K562 (cell line): ENCODE results near the gene STT3B. TPM values are rescaled to one million over a fixed set of nuclear protein-coding genes. Genes with fewer than 3 reads are reported as not detected.

Experiments used
- BCOR ChIP-seq: fragments of 450-650 bp; IDR thresholded peaks from 2 replicates; pipeline ENCODE4 v1.6.1; 2016
- PHF20 ChIP-seq: fragments of 450-650 bp; IDR thresholded peaks from 2 replicates; pipeline ENCODE4 v1.6.1; 2018; ENCODE audit not compliant: partially characterized antibody
- PTRF ChIP-seq: fragments of 450-650 bp; IDR thresholded peaks from 2 replicates; pipeline ENCODE4 v1.6.1; 2016; ENCODE audit warnings: mild to moderate bottlenecking, missing genetic modification characterization, missing compliant biosample characterization
- ZNF584 ChIP-seq: fragments of 200-800 bp; sonication (Bioruptor generic); IDR thresholded peaks from 2 replicates; pipeline ENCODE4 v1.6.1; 2016; ENCODE audit warnings: low read depth, mild to moderate bottlenecking, missing genetic modification characterization, missing compliant biosample characterization
- ZNF79 ChIP-seq: fragments of 250-450 bp; sonication (Bioruptor Pico); IDR thresholded peaks from 2 replicates; pipeline ENCODE4 v1.4.0; 2020; ENCODE audit warnings: low read depth, mild to moderate bottlenecking, moderate library complexity
- polyA plus RNA-seq, 8 experiments: library from polyadenylated mRNA; depleted of rRNA in 4 of 8; stranded (reverse) in 5 of 8; unstranded in 3 of 8; fragments of >200 nt; fragmentation: Nextera tagmentation in 2 of 8; fragmentation: Illumina TruSeq in 1 of 8; extraction: Ambion mirVana in 2 of 8; extraction: Trizol in 1 of 8; gene quantifications; 2 replicates each; pipeline versions ENCODE4 v1.2.1 to v1.2.3, GENCODE V29; 2011 to 2014; ENCODE audit warnings: inconsistent platforms in 1 of 8, missing spikeins in 1 of 8
- total RNA-seq, 7 experiments: library from RNA; depleted of rRNA in 6 of 7; stranded (reverse); fragments of >200 nt in 6 of 7; fragmentation: Illumina TruSeq in 2 of 7; extraction: Trizol in 2 of 7; gene quantifications; 2 replicates each; pipeline versions ENCODE4 v1.2.1 to v1.2.3, GENCODE V29; 2011 to 2021; ENCODE audit warnings: low replicate concordance in 1 of 7
- TF ChIP-seq, protein P1 (sequence below), 2 experiments: fragments of 450-650 bp; IDR thresholded peaks; 2 replicates each; pipeline ENCODE4 v1.6.1; 2018; ENCODE audit warnings: mild to moderate bottlenecking in 2 of 2, low read depth in 1 of 2; ENCODE audit not compliant: partially characterized antibody in 2 of 2
- TF ChIP-seq, protein P2 (sequence below): sonication (generic); formaldehyde crosslinking; IDR thresholded peaks from 2 replicates; pipeline ENCODE4 v1.8.1; 2023; ENCODE audit warnings: mild to moderate bottlenecking, missing genetic modification reagents
- TF ChIP-seq, protein P3 (sequence below), 2 experiments: fragments of 450-650 bp; formaldehyde crosslinking in 1 of 2; IDR thresholded peaks; 2 replicates each; pipeline versions ENCODE4 v1.4.0 to v1.6.1; 2014 to 2020; ENCODE audit warnings: mild to moderate bottlenecking in 2 of 2, borderline replicate concordance in 1 of 2, low read depth in 1 of 2
- TF ChIP-seq, protein P4 (sequence below): fragments of 450-650 bp; formaldehyde crosslinking; IDR thresholded peaks from 2 replicates; pipeline ENCODE4 v1.4.0; 2022; ENCODE audit warnings: missing genetic modification characterization

The STT3B gene
- total and polyA plus RNA-seq, 9 of the 15 experiments (the other 6 are each of a cell fraction or from before 2014, with no cell fraction given): 22.4 to 147 (median 100) TPM

DNA sequence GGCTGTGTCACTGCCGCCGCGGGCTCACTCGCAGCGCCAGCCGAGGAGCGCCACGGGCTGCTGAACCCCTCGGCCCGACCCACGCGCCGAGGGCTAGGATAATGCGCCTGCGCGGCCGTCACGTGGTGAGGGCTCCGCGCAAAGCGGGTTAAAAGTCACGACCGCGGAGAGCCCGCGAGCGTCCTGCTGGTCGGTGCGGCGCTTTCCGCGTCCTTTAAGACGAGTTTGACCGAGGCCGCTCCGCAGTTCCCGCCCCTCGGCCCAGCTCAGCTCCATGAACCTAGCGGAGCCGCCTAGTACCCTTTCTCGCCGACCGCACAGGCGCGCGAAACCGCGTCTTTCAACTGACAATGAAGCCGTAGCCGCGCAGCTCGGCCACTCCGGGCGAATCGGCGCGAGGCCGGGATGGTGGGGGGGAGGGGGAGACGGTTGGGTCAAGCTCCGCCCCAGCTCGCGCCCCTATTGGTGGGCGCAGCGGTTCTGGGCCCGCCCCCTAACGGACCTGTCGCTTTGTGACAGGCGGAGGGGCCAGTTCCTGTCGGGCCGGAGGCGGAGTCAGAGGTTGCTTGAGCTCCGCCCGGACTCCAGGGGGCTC lies 636 bp upstream of the STT3B start (continued):
- TF ChIP-seq, protein P1, sequence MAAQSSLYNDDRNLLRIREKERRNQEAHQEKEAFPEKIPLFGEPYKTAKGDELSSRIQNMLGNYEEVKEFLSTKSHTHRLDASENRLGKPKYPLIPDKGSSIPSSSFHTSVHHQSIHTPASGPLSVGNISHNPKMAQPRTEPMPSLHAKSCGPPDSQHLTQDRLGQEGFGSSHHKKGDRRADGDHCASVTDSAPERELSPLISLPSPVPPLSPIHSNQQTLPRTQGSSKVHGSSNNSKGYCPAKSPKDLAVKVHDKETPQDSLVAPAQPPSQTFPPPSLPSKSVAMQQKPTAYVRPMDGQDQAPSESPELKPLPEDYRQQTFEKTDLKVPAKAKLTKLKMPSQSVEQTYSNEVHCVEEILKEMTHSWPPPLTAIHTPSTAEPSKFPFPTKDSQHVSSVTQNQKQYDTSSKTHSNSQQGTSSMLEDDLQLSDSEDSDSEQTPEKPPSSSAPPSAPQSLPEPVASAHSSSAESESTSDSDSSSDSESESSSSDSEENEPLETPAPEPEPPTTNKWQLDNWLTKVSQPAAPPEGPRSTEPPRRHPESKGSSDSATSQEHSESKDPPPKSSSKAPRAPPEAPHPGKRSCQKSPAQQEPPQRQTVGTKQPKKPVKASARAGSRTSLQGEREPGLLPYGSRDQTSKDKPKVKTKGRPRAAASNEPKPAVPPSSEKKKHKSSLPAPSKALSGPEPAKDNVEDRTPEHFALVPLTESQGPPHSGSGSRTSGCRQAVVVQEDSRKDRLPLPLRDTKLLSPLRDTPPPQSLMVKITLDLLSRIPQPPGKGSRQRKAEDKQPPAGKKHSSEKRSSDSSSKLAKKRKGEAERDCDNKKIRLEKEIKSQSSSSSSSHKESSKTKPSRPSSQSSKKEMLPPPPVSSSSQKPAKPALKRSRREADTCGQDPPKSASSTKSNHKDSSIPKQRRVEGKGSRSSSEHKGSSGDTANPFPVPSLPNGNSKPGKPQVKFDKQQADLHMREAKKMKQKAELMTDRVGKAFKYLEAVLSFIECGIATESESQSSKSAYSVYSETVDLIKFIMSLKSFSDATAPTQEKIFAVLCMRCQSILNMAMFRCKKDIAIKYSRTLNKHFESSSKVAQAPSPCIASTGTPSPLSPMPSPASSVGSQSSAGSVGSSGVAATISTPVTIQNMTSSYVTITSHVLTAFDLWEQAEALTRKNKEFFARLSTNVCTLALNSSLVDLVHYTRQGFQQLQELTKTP (IDR thresholded peaks at IDR 0.05; ENCODE audit: low read depth in 1 of 2, partially characterized antibody in 2 of 2): no peak
- peak; percentile 78 for TF ChIP-seq BCOR
- TF ChIP-seq, protein P2, sequence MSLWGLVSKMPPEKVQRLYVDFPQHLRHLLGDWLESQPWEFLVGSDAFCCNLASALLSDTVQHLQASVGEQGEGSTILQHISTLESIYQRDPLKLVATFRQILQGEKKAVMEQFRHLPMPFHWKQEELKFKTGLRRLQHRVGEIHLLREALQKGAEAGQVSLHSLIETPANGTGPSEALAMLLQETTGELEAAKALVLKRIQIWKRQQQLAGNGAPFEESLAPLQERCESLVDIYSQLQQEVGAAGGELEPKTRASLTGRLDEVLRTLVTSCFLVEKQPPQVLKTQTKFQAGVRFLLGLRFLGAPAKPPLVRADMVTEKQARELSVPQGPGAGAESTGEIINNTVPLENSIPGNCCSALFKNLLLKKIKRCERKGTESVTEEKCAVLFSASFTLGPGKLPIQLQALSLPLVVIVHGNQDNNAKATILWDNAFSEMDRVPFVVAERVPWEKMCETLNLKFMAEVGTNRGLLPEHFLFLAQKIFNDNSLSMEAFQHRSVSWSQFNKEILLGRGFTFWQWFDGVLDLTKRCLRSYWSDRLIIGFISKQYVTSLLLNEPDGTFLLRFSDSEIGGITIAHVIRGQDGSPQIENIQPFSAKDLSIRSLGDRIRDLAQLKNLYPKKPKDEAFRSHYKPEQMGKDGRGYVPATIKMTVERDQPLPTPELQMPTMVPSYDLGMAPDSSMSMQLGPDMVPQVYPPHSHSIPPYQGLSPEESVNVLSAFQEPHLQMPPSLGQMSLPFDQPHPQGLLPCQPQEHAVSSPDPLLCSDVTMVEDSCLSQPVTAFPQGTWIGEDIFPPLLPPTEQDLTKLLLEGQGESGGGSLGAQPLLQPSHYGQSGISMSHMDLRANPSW (CRISPR knock-in tag): peak; percentile 24; the same call in 1 of the 2 replicates
- no peak; the same call in 1 of the 2 replicates for TF ChIP-seq ZNF79 (CRISPR knock-in tag)
- TF ChIP-seq, protein P3, sequence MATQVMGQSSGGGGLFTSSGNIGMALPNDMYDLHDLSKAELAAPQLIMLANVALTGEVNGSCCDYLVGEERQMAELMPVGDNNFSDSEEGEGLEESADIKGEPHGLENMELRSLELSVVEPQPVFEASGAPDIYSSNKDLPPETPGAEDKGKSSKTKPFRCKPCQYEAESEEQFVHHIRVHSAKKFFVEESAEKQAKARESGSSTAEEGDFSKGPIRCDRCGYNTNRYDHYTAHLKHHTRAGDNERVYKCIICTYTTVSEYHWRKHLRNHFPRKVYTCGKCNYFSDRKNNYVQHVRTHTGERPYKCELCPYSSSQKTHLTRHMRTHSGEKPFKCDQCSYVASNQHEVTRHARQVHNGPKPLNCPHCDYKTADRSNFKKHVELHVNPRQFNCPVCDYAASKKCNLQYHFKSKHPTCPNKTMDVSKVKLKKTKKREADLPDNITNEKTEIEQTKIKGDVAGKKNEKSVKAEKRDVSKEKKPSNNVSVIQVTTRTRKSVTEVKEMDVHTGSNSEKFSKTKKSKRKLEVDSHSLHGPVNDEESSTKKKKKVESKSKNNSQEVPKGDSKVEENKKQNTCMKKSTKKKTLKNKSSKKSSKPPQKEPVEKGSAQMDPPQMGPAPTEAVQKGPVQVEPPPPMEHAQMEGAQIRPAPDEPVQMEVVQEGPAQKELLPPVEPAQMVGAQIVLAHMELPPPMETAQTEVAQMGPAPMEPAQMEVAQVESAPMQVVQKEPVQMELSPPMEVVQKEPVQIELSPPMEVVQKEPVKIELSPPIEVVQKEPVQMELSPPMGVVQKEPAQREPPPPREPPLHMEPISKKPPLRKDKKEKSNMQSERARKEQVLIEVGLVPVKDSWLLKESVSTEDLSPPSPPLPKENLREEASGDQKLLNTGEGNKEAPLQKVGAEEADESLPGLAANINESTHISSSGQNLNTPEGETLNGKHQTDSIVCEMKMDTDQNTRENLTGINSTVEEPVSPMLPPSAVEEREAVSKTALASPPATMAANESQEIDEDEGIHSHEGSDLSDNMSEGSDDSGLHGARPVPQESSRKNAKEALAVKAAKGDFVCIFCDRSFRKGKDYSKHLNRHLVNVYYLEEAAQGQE (IDR thresholded peaks at IDR 0.05; ENCODE audit: borderline replicate concordance): peak; percentile 85
- TF ChIP-seq, protein P3 (CRISPR knock-in tag; IDR thresholded peaks at IDR 0.05; ENCODE audit: low read depth): peak; percentile 90
- TF ChIP-seq PHF20: peak; percentile 65
- TF ChIP-seq, protein P4, sequence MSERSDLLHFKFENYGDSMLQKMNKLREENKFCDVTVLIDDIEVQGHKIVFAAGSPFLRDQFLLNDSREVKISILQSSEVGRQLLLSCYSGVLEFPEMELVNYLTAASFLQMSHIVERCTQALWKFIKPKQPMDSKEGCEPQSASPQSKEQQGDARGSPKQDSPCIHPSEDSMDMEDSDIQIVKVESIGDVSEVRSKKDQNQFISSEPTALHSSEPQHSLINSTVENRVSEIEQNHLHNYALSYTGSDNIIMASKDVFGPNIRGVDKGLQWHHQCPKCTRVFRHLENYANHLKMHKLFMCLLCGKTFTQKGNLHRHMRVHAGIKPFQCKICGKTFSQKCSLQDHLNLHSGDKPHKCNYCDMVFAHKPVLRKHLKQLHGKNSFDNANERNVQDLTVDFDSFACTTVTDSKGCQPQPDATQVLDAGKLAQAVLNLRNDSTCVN (CRISPR knock-in tag): peak; percentile 72; the same call in 1 of the 2 replicates
- TF ChIP-seq ZNF584 (CRISPR knock-in tag): no peak
- TF ChIP-seq PTRF: no peak
